Superior temporal gyrus (tissue), 1 donor: ENCODE measurements around the gene CHST11.

Source experiments
- DNase-seq: peaks from one replicate; pipeline ENCODE4 v3.0.0-alpha.2; 2016; ENCODE audit errors: extremely low spot score

The CHST11 gene

GRCh38 chr12:104719700-104720338 lies 263.1 kb downstream of the CHST11 start:
- DNase-seq = no peak

- DNase-seq = no peak
Measured at GRCh38 chr12:104720339-104721038, 263.7 kb downstream of the CHST11 start.

DNA sequence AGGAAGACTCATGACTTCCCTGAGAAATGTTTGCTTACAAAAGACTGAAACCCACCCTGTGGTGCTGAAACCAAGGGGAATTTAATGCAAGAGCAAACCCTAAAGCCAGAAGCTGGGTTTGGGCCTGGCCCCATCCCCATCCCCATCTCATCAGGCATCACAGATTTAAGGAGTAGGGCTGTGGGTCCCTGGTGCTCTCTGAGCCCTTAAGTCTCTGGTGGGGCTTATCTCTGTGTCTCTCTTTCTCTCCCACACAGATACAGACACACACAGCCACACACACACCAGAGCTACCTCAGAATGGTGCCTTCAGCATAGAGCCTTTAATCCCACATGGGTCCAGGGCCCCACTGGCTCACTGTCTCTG lies 264.3 kb downstream of the CHST11 start:
- no peak for DNase-seq

DNA sequence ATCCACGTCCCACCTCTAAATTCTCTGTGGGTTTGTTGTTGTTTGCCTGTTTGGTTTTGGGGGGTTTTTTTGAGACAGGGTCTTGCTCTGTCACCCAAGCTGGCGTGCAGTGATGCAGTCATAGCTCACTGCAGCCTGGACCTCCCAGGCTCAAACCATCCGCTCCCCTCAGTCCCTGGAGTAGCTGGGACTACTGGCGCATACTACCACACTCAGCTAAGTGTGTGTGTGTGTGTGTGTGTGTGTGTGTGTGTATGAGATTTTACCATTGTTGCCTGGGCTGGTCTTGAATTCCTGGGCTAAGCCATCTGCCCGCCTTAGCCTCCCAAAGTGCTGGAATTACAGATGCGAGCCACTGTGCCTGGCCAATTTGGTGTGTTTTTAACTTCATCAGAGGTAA lies 265.2 kb downstream of the CHST11 start:
- no peak for DNase-seq

GRCh38 chr12:104722601-104723534 lies 266.1 kb downstream of the CHST11 start:
- DNase-seq = no peak

DNA sequence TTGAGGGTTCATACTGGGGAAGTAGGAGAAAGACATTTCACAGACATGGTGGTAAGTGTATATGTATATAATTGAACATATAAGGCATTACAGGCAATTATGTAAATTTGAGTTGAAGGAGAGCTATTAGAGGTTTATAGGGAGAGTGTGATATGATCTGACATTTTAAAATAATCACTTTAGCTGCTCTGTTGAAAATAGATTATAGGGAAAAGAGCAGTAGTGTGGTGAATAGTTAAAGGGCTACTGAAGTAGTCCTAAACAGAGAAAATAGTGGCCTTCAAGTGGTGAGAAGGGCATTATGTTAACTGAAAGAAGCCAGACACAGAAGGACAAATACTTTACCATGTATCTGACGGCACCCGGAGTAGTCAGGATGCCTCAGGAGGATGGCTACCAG lies 267.1 kb downstream of the CHST11 start:
- no peak for DNase-seq

- no peak for DNase-seq
Measured at GRCh38 chr12:104724992-104725585, 268.3 kb downstream of the CHST11 start.

DNA sequence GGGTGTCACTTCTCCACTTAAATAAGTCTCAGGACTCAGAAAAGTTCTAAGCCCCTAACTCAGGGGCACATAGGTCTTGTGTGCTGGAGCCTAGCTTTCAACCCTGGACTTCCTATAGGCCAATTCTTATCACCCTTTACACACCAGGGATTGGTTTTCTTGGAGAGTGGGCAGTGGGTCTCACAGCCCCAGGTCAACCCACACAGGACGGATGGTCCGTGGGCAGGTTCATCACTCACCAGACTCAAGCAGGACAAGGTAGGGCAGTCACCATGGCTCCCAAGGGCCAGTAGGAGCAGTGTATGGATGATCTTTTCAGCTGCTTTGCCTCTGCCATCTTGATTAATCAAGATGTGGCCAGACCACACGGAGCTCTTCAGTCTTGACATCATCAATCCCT lies 268.9 kb downstream of the CHST11 start:
- no peak for DNase-seq

DNA sequence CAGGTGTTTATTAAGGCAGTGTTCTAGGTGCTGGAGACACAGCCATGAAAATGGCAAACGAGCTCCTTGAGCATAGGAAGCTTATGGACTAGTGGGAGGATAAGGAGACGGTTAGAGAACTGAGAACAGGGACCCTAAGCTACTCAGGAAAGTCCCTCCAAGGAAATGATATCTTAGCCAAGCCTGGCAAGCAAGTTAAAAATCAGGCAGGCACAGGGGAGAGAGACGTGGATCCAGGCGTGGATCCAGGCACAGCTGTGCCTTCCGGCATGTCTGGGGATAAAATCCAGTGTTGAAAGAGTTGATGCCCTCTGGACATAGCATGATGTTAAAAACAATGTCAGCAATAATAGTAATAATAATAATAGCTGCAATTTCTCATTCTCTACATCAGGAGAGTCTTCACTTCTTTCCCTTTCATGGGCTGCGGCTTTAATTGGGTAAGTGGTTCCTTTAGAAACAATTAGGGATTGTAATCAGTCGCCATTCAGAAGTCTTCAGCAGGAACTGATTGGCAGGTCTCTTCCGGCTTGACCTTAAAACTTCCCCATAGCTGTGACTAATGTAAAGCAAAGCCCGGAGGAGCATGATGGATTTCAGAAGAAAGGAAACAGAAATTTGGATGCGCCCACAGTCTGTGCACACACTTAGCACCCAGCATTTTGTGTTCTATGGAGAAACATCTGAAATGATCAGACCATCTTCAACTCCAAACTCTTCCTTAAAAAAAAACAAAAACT lies 271.1 kb downstream of the CHST11 start:
- no peak for DNase-seq

DNA sequence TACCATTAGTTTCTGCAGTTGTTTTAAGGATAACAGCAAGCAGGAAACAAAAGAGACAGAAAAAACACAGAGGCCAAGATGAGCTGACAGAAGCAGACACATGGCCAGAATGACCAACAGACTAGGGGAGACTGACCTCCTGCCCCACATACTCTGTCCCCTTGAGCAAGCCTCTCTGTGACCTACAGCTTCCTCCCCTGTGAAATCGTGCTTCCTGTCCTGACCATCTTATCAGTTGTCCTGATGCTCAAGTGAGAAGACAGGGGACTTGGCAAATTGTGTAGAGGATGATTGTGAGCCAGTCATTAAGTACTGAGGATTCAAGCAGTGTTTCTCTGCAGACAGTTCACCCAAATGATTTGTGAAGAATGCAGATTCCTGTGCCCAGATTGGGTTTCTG lies 272.3 kb downstream of the CHST11 start:
- DNase-seq = no peak

DNA sequence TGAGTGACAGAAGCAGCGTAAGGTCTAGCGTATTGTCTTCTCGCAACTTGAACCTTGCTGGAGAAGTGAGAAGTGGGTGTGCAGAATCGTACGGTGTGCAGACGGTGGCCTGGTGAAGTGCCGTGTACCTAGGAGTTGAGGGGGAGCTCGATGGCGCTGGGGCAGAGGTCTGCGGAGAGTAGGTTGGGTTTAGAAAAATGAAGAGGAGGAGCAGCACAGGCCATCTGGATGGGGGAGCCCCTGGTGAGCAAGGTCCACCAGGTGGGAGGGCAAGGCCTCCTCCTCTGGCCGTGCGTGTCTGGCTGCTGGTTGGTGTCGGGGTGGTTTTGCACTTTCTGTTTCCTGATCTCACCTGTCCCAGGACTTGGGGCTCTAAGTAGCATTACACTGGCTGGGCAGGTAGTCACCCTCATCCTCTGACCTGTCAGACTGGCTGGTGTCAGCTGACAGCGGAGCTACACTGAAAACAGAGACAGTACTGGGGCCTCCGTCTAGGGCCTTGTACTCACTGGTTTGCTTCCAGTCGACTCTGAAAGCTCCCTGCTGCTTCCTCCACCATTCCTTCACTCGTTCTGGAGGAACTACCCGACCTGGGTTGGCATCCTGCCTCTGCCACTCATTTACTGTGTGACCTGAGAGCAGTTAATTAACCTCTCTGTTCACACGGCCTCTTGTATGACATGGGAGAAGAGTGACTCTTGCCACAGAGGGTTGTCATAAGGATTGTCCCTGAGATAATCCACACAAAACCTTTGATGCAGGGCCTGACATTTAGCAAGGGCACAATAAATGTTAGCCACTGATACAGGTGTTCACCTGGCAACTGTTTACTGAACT lies 273.1 kb downstream of the CHST11 start:
- DNase-seq = no peak

DNA sequence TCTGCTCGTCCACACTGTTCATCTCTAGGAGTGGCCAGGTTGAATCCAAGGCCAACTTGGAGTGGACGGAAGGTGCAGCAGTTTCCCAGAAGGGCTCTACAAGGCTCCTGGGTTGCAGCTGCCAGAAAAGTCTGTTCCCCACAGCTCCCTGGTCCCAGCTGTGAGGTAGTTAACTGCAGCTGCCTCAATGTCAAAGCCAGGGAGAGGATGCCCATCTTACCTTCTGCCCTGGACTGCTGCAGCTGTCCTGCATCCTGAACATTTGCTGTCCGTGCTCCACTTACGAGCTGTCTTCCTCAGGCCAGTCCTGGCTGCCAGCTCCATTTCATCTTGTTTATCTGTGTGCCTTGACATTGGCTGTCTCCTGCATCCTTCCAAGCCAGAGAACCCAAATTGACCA lies 274.0 kb downstream of the CHST11 start:
- no peak for DNase-seq

DNA sequence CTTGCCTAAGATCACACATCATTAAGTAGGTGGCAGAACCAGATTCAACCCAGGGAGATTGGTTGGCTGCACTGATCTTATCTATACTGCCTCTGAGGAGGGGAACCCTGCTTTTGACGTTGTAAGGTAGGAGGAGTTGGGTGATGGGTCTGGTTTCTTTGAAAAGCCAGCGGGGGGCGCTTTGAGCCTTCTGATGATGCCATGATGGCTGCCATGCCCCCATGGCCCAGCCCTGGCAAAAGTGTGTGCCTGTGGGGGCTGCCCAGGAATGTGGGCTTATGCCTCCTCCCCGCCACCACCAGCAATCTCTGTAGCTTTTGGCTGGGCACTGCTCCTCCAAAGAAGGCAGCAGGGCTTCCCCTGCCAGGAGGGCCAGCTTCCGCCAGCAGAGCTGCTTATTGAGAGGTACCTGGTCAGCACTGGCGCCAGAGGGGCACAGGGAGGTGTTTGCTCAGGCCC lies 277.0 kb downstream of the CHST11 start:
- DNase-seq = no peak

DNA sequence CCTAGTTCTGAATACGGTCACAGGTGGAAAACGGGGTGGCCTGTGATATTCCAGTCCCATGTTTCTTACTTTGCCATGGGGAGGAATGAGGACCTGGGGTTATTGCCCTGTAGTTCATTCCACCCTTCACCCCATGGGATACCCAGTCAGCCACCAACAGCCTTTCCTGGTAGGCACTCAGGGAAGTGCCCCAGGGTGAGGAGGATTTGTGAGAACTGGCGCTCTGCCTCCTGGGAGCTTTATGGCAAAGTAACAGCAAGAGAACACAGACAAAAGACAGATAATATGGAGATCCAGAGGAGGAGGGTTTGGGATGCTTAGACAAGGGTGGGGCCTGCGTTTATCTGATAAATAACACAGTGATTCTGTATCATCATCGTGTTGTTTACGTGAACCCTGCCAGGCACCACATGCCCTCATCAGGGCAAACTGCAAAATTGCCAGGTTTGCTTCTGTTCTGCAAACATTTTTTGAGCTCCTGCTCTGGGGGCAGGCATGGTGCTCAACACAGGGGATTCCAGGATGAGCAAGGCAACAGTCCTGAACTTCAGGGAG lies 277.9 kb downstream of the CHST11 start:
- no peak for DNase-seq

DNA sequence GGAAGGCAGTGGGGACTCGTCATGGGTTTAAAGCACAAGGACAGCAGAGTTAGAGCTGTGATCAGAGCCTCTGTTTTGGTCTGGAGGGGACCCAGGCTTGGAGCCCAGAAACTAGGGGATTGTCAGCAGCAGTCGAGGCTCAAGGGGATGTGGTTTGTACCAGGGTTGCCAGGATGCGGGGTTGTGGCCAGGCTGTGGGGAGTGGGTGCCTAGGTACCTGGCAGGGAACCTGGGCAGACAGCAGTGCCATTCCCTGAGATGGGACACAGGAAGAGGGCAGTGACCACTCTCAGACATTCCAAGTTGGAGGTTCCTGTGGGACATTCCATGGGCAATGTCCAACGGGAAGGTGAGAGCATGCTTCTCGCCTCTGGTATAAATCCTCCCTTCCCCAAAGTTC lies 279.1 kb downstream of the CHST11 start:
- DNase-seq = no peak

- no peak for DNase-seq
Measured at GRCh38 chr12:104736307-104736706, 279.6 kb downstream of the CHST11 start.

DNA sequence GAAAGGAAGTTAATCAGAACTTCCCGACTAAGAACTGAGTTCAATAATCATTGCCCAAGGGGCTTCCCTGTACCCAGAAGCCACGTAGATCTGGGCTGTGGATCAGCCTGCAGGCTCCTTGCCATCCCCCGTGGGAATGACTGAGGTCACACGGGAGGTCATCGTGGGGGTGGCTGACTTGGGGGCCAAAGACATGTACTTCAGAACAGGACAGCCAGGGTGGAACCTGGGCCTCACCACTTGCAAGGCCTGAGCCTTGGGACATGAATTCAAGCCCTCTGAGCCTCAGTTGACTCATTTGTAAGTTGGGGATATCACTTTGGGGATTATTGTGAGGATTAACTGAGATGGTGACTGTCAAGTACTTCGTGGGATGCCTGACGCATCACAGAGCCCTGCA lies 280.4 kb downstream of the CHST11 start:
- DNase-seq = no peak

GRCh38 chr12:104737791-104738301 lies 281.1 kb downstream of the CHST11 start:
- DNase-seq = no peak

- DNase-seq = no peak
Measured at GRCh38 chr12:104738331-104738730, 281.6 kb downstream of the CHST11 start.
